Gastrocnemius medialis (tissue), 4 donors: ENCODE results near the gene PEX7. TPM values are rescaled to one million over a fixed set of nuclear protein-coding genes. Genes with fewer than 3 reads are reported as not detected.

ENCODE experiments used
- ATAC-seq, 2 donors: fragments of 150-250 bp; one replicate each; pipeline ENCODE4 v1.9.1; 2016
- DNase-seq, 2 donors: peaks; one replicate each; pipeline ENCODE4 v3.0.0-alpha.2; 2019
- H3K27ac ChIP-seq, 4 donors: fragments of 200-600 bp; sonication (generic); 1 replicate in 1 of 4; 2 replicates in 3 of 4; pipeline ENCODE4 v1.5.1; 2016 to 2018; ENCODE audit warnings: mild to moderate bottlenecking in 2 of 4, moderate library complexity in 1 of 4
- H3K27me3 ChIP-seq, 3 donors: fragments of 200-600 bp; sonication (generic) in 2 of 3; 1 replicate in 1 of 3; 2 replicates in 2 of 3; pipeline versions ENCODE4 v1.5.1 to v1.6.0; 2016 to 2019; ENCODE audit warnings: mild to moderate bottlenecking in 1 of 3, moderate library complexity in 1 of 3
- H3K36me3 ChIP-seq, 2 donors: fragments of 200-600 bp; sonication (generic) in 1 of 2; one replicate each; pipeline ENCODE4 v1.5.1; 2017 to 2018
- H3K4me1 ChIP-seq, 2 donors: fragments of 200-600 bp; sonication (generic) in 1 of 2; one replicate each; pipeline ENCODE4 v1.5.1; 2016 to 2017; ENCODE audit warnings: mild to moderate bottlenecking in 2 of 2
- H3K4me3 ChIP-seq, 4 donors: fragments of 200-600 bp; sonication (generic) in 3 of 4; 1 replicate in 1 of 4; 2 replicates in 3 of 4; pipeline ENCODE4 v1.5.1; 2016 to 2019; ENCODE audit warnings: mild to moderate bottlenecking in 2 of 4
- H3K9me3 ChIP-seq, 3 donors: fragments of 200-600 bp; sonication (generic) in 2 of 3; 1 replicate in 1 of 3; 2 replicates in 2 of 3; pipeline ENCODE4 v1.5.1; 2016 to 2019
- CTCF ChIP-seq, 5 experiments: fragments of 450-650 bp in 3 of 5; fragments of 200-600 bp in 2 of 5; sonication (generic) in 2 of 5; IDR thresholded peaks in 4 of 5; conservative IDR thresholded peaks in 1 of 5; 1 replicate in 4 of 5; 2 replicates in 1 of 5; pipeline ENCODE4 v1.5.1; 2016 to 2019; ENCODE audit warnings: antibody characterized with exemption in 5 of 5, mild to moderate bottlenecking in 3 of 5, moderate library complexity in 3 of 5
- POLR2A ChIP-seq, 2 donors: fragments of 450-650 bp; IDR thresholded peaks; one replicate each; pipeline ENCODE4 v1.6.1; 2017; ENCODE audit warnings: antibody characterized with exemption in 2 of 2, mild to moderate bottlenecking in 2 of 2, moderate library complexity in 2 of 2
- in situ Hi-C, 4 donors: fragments of 200-750 bp; cut with MboI; loops; one replicate each; pipeline versions ENCODE4 v1.15.0 to v1.8.0; 2017; ENCODE audit warnings: low sequenced_read_pairs in 4 of 4
- intact Hi-C: fragments of 100-400 bp; cut with DNase I; formaldehyde crosslinking; loops from one replicate; pipeline ENCODE4 v1.15.1; 2023; ENCODE audit warnings: low total_unique reads
- total RNA-seq, 4 donors: library from RNA; depleted of rRNA; stranded (reverse); fragments of >200 nt; gene quantifications; one replicate each; pipeline versions ENCODE4 v1.1.0 to v1.2.3, GENCODE V29; 2016

The PEX7 gene
- total RNA-seq, 4 donors from 2014 or later: 0.32 to 10.6 (median 6.0) TPM

- Histone ChIP-seq H3K36me3 (no peaks in the 10 kb centered on the region), H3K9me3 (no peaks in the 10 kb centered on the region), H3K4me3 (no peak overlapping the region), H3K4me1 (peaks cover 23 to 47% of the 10 kb centered on the region in 2 donors), H3K27ac (peak overlapping the region in 1 of 4 donors; percentile 27), H3K27me3 (no peaks in the 10 kb centered on the region)
- intact Hi-C loops: loop anchor here (2.0 kb wide), 1 partner anchor 14 kb away; no protein-coding TSS in a partner anchor
- DNase-seq (no peak), ATAC-seq (no peak)
- no peak for TF ChIP-seq POLR2A (IDR thresholded peaks at IDR 0.05)
- TF ChIP-seq CTCF (IDR thresholded peaks at IDR 0.05 in 4 of 5, conservative IDR thresholded peaks at IDR 0.05 in 1 of 5): no peak
- in situ Hi-C loops: no loop called here
Observed at GRCh38 chr6:136775081-136775480, 47.3 kb upstream of the PEX7 start.

GRCh38 chr6:136775548-136775947 lies 46.8 kb upstream of the PEX7 start:
- TF ChIP-seq POLR2A (IDR thresholded peaks at IDR 0.05): no peak
- no peak for TF ChIP-seq CTCF (IDR thresholded peaks at IDR 0.05 in 4 of 5, conservative IDR thresholded peaks at IDR 0.05 in 1 of 5)
- in situ Hi-C loops (no loop called here), intact Hi-C loops (loop anchor here (2.0 kb wide), 1 partner anchor 13 kb away; no protein-coding TSS in a partner anchor)
- DNase-seq (no peak), ATAC-seq (no peak)
- peaks cover 23 to 47% of the 10 kb centered on the region in 2 donors for H3K4me1 ChIP-seq
- no peaks in the 10 kb centered on the region for H3K27me3 ChIP-seq
- H3K9me3 ChIP-seq: no peaks in the 10 kb centered on the region
- no peaks in the 10 kb centered on the region for H3K36me3 ChIP-seq
- peak overlapping the region in 1 of 4 donors; percentile 27 for H3K27ac ChIP-seq
- no peak overlapping the region for H3K4me3 ChIP-seq

GRCh38 chr6:136777651-136778050 lies 44.7 kb upstream of the PEX7 start:
- DNase-seq: no peak
- H3K27me3 ChIP-seq: no peaks in the 10 kb centered on the region
- H3K27ac ChIP-seq: no peak overlapping the region
- ATAC-seq: no peak
- no peak overlapping the region for H3K4me3 ChIP-seq
- no peak for TF ChIP-seq CTCF (IDR thresholded peaks at IDR 0.05 in 4 of 5, conservative IDR thresholded peaks at IDR 0.05 in 1 of 5)
- no peak for TF ChIP-seq POLR2A (IDR thresholded peaks at IDR 0.05)
- in situ Hi-C loops: no loop called here
- H3K36me3 ChIP-seq: no peaks in the 10 kb centered on the region
- H3K9me3 ChIP-seq: no peaks in the 10 kb centered on the region
- H3K4me1 ChIP-seq: peaks cover 22 to 55% of the 10 kb centered on the region in 2 donors
- intact Hi-C loops: no loop called here

- Histone ChIP-seq H3K4me3 (no peak overlapping the region), H3K4me1 (peaks cover 9 to 46% of the 10 kb centered on the region in 2 donors), H3K27ac (no peak overlapping the region), H3K9me3 (no peaks in the 10 kb centered on the region), H3K27me3 (no peaks in the 10 kb centered on the region), H3K36me3 (no peaks in the 10 kb centered on the region)
- TF ChIP-seq CTCF (IDR thresholded peaks at IDR 0.05 in 4 of 5, conservative IDR thresholded peaks at IDR 0.05 in 1 of 5): no peak
- TF ChIP-seq POLR2A (IDR thresholded peaks at IDR 0.05): no peak
- in situ Hi-C loops: no loop called here
- no peak for ATAC-seq
- intact Hi-C loops: no loop called here
- no peak for DNase-seq
Observed at GRCh38 chr6:136779682-136780081, 42.7 kb upstream of the PEX7 start.

- in situ Hi-C loops (no loop called here), intact Hi-C loops (no loop called here)
- TF ChIP-seq POLR2A (IDR thresholded peaks at IDR 0.05) (no peak), CTCF (IDR thresholded peaks at IDR 0.05 in 4 of 5, conservative IDR thresholded peaks at IDR 0.05 in 1 of 5) (no peak)
- H3K27me3 ChIP-seq: no peaks in the 10 kb centered on the region
- ATAC-seq (no peak), DNase-seq (no peak)
- no peak overlapping the region for H3K27ac ChIP-seq
- H3K4me1 ChIP-seq: peaks cover 0 to 35% of the 10 kb centered on the region in 2 donors
- no peaks in the 10 kb centered on the region for H3K9me3 ChIP-seq
- H3K4me3 ChIP-seq: no peak overlapping the region
- H3K36me3 ChIP-seq: no peaks in the 10 kb centered on the region
Observed at GRCh38 chr6:136780972-136781371, 41.4 kb upstream of the PEX7 start.
